Measurements from ENCODE around the gene TRMT11.

DNA sequence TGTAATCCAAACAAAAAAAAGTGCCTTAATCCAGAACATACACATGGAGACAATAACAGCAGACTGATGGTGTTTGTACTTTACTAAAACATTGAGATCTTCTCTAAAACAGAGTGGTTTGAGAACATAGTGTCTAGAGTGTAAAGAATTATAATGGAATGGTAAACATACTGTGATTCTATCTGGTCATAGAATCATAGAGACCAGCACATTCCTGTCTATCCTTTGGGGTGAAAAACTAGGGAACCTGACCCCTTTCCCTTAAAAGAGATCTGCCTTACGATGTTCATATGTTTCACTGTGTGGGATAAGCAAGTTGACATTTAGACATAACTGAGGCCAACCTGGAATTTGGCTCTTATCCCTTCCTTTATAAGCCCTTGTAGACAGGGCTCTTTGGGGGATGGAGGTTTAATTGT lies 55.7 kb downstream of the TRMT11 start:
- TF ChIP-seq, protein P1, sequence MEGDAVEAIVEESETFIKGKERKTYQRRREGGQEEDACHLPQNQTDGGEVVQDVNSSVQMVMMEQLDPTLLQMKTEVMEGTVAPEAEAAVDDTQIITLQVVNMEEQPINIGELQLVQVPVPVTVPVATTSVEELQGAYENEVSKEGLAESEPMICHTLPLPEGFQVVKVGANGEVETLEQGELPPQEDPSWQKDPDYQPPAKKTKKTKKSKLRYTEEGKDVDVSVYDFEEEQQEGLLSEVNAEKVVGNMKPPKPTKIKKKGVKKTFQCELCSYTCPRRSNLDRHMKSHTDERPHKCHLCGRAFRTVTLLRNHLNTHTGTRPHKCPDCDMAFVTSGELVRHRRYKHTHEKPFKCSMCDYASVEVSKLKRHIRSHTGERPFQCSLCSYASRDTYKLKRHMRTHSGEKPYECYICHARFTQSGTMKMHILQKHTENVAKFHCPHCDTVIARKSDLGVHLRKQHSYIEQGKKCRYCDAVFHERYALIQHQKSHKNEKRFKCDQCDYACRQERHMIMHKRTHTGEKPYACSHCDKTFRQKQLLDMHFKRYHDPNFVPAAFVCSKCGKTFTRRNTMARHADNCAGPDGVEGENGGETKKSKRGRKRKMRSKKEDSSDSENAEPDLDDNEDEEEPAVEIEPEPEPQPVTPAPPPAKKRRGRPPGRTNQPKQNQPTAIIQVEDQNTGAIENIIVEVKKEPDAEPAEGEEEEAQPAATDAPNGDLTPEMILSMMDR (IDR thresholded peaks at IDR 0.05): no peak
- TF ChIP-seq EP300 (IDR thresholded peaks at IDR 0.05) (no peak), POLR2A (IDR thresholded peaks at IDR 0.05) (no peak), POLR2AphosphoS5 (IDR thresholded peaks at IDR 0.05) (no peak)
